M059J (cell line): ENCODE data around the gene MYO9B. TPM values are rescaled to one million over a fixed set of nuclear protein-coding genes. Genes with fewer than 3 reads are reported as not detected.

Source experiments
- DNase-seq: peaks from one replicate; pipeline ENCODE4 v3.0.0-alpha.2; 2012; ENCODE audit warnings: low read depth
- total RNA-seq: library from RNA; depleted of rRNA; stranded (reverse); fragments of >200 nt; shearing (Covaris generic); gene quantifications from 2 replicates; pipeline ENCODE4 v1.2.3, GENCODE V29; 2014

The MYO9B gene
- total RNA-seq, 1 experiment from 2014 or later, result 57.0 TPM

- DNase-seq, result peak; percentile 58
Observed at GRCh38 chr19:17058236-17058635, 17.3 kb upstream of the MYO9B start.

GRCh38 chr19:17060802-17061201, 14.8 kb upstream of the MYO9B start:
- DNase-seq, result no peak

DNA sequence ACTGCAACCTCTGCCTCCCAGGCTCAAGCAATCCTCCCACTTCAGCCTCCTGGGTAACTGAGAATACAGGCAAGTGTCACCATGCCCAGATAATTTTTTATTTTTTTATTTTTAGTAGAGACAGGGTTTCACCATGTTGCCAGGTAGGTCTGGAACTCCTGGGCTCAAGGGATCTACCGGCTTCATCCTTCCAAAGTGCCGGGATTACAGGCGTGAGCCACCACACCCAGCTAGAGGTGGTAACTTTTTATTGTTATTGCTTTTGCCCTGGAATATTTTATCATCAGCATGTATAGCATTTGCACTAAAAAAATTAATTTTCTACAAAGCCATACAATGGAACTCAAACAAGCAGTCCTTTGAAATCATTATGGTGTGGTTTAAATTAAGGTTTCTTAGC, 14.4 kb upstream of the MYO9B start:
- no peak for DNase-seq

GRCh38 chr19:17061691-17062090, 13.9 kb upstream of the MYO9B start:
- DNase-seq, result no peak

GRCh38 chr19:17063428-17063827, 12.1 kb upstream of the MYO9B start:
- DNase-seq, result no peak

DNA sequence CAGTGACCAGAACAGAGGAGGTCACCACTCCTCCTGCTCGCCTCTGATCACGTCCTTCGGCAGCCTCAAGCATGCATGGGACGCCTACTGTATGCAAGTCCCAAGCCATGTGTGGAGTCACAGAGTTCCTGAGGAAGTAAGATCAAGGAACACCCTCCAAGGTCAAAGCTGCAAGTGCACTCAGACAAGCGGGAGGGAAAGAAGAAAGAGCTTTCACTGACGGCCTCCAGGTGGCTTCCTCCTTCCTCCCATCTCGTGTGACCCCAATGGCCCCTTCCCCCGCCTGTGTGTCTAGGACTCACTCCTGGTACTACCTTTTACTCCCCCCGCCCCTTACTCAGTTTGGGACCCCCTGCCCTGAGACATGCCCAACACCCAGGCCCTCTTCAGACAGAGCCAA, 6.4 kb upstream of the MYO9B start:
- DNase-seq, result no peak

- no peak for DNase-seq
Observed at GRCh38 chr19:17070421-17070820, 5.2 kb upstream of the MYO9B start.

GRCh38 chr19:17070912-17071311, 4.7 kb upstream of the MYO9B start:
- no peak for DNase-seq

GRCh38 chr19:17073869-17074633, 1.5 kb upstream of the MYO9B start:
- DNase-seq, result peak; percentile 38

DNA sequence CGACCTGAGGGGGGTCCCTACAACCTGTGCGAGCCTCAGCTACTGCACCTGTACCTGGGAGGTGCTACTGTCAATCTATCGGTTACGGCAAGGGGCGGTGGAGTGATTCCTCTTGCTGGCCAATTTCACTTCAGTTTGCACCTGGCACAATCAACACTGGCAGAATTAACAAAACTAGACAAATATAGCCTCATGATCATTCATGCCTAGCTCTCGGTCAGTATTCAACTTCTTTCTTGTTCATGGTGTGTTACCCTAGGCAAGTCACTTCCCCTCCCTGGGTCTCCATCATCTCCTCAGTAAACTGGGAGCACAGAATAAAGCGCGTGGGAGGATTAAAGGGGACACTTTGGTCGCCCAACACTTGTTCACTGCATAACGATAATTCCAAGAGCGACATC, 943 bp upstream of the MYO9B start:
- DNase-seq, result no peak

GRCh38 chr19:17075864-17076542, 426 bp downstream of the MYO9B start:
- peak; percentile 50 for DNase-seq

DNA sequence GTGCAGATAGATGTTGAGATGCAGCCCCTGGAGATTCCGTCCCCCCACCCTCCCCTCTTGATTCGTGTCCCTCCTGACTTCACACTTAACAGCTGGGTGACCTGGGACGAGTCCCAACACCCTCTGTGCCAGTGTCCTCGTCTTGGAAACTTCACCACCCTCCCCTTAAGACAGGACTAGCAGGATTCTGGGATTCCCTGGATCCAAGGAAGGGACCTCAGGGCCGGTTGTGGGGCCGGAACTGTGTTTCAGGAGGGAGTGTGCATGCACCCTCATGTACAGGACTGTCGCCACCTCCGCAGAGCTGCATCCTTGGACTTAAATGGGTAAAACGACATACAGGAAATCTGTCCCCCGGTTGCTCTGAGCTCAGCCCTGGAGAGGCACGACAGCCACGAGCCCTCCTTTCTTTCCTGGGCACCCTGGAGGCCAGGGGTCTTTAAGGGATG, 990 bp downstream of the MYO9B start:
- peak; percentile 24 for DNase-seq

- DNase-seq, result no peak
Observed at GRCh38 chr19:17077447-17078028, 2.0 kb downstream of the MYO9B start.

DNA sequence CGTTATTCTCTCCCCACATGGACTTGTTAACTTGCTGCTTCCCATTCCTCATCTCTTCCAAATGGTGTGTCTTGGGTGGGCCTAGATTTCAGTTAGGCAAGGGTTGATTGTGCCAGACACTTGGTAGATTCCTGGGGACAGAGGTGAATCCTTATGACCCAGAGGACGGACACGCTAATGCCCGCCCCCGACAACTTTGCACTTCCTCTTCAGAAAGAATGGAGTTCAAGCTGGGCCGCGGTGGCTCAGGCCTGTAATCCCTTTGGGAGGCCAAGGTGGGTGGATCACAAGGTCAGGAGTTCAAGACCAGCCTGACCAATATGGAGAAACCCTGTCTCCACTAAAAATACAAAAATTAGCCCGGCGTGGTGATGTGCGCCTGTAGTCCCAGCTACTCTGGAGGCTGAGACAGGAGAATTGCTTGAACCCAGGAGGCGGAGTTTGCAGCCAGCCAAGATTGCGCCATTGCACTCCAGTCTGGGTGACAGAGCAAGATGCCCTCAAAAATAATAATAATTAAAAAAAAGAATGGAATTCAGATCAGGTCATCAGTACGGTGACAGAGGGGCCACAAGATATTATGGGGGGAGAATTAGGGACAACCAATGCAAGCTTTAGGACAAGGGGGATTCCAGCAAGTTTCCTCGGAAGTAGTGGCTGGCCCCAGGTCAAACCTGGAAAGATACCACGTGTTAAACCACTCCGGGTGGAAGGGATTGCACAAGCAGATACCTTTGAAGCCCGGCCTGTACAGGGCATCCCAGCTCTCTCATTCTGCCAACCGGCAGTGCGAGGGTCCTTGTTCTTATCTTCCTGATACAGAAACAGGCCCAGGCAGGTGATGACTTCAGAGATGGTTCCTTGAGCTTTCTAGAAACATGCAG, 2.7 kb downstream of the MYO9B start:
- DNase-seq, result peak; percentile 31

DNA sequence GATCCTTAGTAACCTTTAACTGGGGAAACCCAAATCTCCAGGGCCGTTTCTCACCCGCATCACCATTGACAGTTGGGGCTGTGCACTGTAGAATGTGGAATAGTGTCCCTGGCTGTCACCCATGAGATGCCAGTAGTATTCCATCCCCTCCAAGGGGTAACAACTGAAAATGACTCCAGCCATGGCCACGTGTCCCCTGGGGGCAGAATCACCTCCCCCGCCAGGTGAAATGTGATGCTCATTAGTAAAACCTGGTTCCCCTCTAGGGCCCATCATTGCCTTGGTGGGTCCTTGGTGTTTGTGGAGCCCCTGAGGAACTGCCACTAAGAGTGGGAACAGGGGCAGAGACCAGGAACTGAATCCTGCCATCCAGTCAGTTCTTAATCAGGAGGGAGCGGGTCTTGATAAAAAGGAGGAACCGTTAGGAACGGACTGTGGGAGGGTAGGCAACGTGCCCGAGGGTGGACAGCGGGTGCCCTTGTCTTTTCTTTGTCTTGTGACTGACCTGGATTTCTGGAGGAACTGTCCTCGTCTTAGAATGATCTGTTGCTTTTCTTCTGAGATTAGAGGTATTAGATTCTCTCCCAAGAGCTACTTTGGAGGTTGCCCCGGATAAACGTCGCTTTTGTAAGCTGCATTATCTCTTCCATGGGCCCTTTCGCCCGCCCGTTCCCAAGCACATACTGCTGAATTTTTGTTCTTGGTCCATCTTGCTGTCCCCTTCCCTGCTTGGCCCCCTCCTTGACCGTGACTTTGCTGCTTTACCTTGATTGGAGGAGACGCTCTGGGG, 3.5 kb downstream of the MYO9B start:
- peak; percentile 49 for DNase-seq

GRCh38 chr19:17079710-17080439, 4.3 kb downstream of the MYO9B start:
- DNase-seq, result peak; percentile 99

- DNase-seq, result no peak
Observed at GRCh38 chr19:17080440-17080801, 4.8 kb downstream of the MYO9B start.

- DNase-seq, result no peak
Observed at GRCh38 chr19:17081672-17082630, 6.4 kb downstream of the MYO9B start.

DNA sequence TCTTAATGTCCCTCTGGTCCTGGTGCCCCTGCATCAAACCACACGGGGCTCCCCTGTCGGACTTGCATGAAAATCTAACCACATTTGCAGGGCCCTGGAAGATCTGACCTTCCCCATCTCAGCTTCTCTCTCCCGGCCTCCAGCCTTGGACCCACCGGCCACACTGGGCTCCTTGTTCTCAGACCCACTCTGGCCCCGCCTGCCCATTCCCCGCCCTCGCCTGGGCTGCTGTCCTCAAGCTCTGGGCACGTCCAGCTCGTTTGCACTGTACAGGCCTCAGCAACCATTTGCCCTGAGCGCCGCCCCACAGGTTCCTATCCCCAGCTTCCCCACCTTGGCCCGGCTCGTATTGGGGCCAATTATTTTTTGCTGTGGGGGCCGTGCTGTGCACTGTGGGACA, 10.5 kb downstream of the MYO9B start:
- DNase-seq, result no peak
